ENCODE measurements around the gene CD247. TPM values are rescaled to one million over a fixed set of nuclear protein-coding genes. Genes with fewer than 3 reads are reported as not detected.

The CD247 gene
- total and polyA plus RNA-seq, 2 of the 4 experiments (the other 2 are of a cell fraction) = not detected

- no peak for DNase-seq
- WGBS, 2 experiments (ENCODE audit: extremely low coverage in 2 of 2, insufficient read length in 1 of 2) = 90% methylated on average over 2 of the region's 7 CpGs; no CpG with 5 or more reads in 1 of the 2 experiments
- in situ Hi-C loops (cut with MboI; ENCODE audit: low sequenced_read_pairs) = no loop called here
Observed at GRCh38 chr1:167392200-167392696, 126.1 kb downstream of the CD247 start.

More at GRCh38 chr1:167392200-167392696, 126.1 kb downstream of the CD247 start:
- no peak overlapping the region for H3K4ac ChIP-seq (ENCODE audit: low read depth, low read length)
- no peak overlapping the region for H2AK5ac ChIP-seq (ENCODE audit: low read depth, low read length)
- ChIA-PET POLR2A (ENCODE audit: unreplicated experiment) (no interaction called here), CTCF (no interaction called here)
- no peak overlapping the region for H3K18ac ChIP-seq (ENCODE audit: low read depth, low read length)
- no peak overlapping the region for H2AFZ ChIP-seq (replicated peaks; ENCODE audit: low read length, poor library complexity)
- H2AK9ac ChIP-seq (replicated peaks; ENCODE audit: low read depth, low read length, poor library complexity) = no peak overlapping the region
- H2BK20ac ChIP-seq (ENCODE audit: low read depth, low read length) = no peak overlapping the region
- dilution Hi-C loops (cut with HindIII; ENCODE audit: low sequenced_read_pairs, unreplicated experiment) (no loop called here), intact Hi-C loops (cut with micrococcal nuclease) (no loop called here)
- no peak for ATAC-seq (ENCODE audit: low read depth)
- H3K4me2 ChIP-seq (ENCODE audit: low read depth, low read length) = no peak overlapping the region
- H3K27ac ChIP-seq (ENCODE audit: insufficient read depth, low read length) = no peak overlapping the region
- H2BK5ac ChIP-seq (ENCODE audit: low read depth, low read length, poor library complexity, severe bottlenecking) = no peak overlapping the region
- no peak overlapping the region for H3K56ac ChIP-seq (ENCODE audit: extremely low read depth, insufficient read depth, low read length)
- H3K27me3 ChIP-seq (ENCODE audit: control insufficient read depth, insufficient read depth, low read length) = no peaks in the 10 kb centered on the region
- no TSS peak for BruUV-seq (replicated peaks)
- H2BK15ac ChIP-seq (ENCODE audit: low read depth, low read length) = no peak overlapping the region
- no peak overlapping the region for H4K91ac ChIP-seq (ENCODE audit: insufficient read depth, low read depth, low read length)
- H4K5ac ChIP-seq (ENCODE audit: low read depth, low read length) = no peak overlapping the region
- no peak overlapping the region for H3K4me3 ChIP-seq (ENCODE audit: insufficient read depth, low read depth, low read length)
- H4K20me1 ChIP-seq (ENCODE audit: insufficient read depth, low read length) = no peaks in the 10 kb centered on the region
- H3K4me1 ChIP-seq (ENCODE audit: control insufficient read depth, insufficient read depth, low read length) = no peaks in the 10 kb centered on the region
- H3K14ac ChIP-seq (replicated peaks; ENCODE audit: low read depth, low read length) = no peak overlapping the region
- no peaks in the 10 kb centered on the region for H3K9me1 ChIP-seq (ENCODE audit: insufficient read depth, low read length)
- H3K36me3 ChIP-seq (ENCODE audit: control insufficient read depth, insufficient read depth, low read length) = peaks cover 3% of the 10 kb centered on the region
- TF ChIP-seq CEBPB (IDR thresholded peaks at IDR 0.05; ENCODE audit: low read depth, low read length) (no peak; the same call in 1 of the 2 replicates), FOS (IDR thresholded peaks at IDR 0.05; ENCODE audit: low read depth, low read length) (no peak), RFX5 (IDR thresholded peaks at IDR 0.05; ENCODE audit: low read depth, low read length) (no peak), MAZ (IDR thresholded peaks at IDR 0.05; ENCODE audit: borderline replicate concordance, low read depth, low read length) (no peak)
- no peaks in the 10 kb centered on the region for H3K79me1 ChIP-seq (ENCODE audit: low read depth in 1 of 2, low read length in 2 of 2)
- no peak overlapping the region for H2BK120ac ChIP-seq (ENCODE audit: low read depth, low read length)
- no peaks in the 10 kb centered on the region for H3K9me3 ChIP-seq (ENCODE audit: control insufficient read depth, insufficient read depth, low read length)
- H3K9ac ChIP-seq (ENCODE audit: low read depth, low read length) = no peak overlapping the region
- H3K23ac ChIP-seq (ENCODE audit: low read depth, low read length) = no peak overlapping the region
- H4K8ac ChIP-seq (ENCODE audit: low read depth in 2 of 2, low read length in 2 of 2) = no peak overlapping the region
